HEK293 (cell line): ENCODE data around the gene ATAT1.

ENCODE experiments used
- CTCF ChIA-PET: fragments of 350-600 bp; formaldehyde crosslinking; extraction: SDS; loops from one replicate; lab custom pipeline; 2021; ENCODE audit warnings: antibody characterized with exemption; lab: Yijun Ruan, JAX
- POLR2A ChIA-PET: fragments of 300-600 bp; formaldehyde crosslinking; extraction: SDS; loops from one replicate; lab custom pipeline; 2020; ENCODE audit warnings: antibody characterized with exemption, inconsistent platforms; lab: Yijun Ruan, JAX
- H3K27ac ChIP-seq: fragments of 200-500 bp; sonication (Bioruptor generic); 2 replicates; pipeline ENCODE4 v1.5.1; 2014; ENCODE audit warnings: low read depth, low read length, control low read depth, inconsistent platforms; ENCODE audit errors: extremely low read depth
- H3K36me3 ChIP-seq, 2 experiments: fragments of 200-500 bp in 1 of 2; sonication (Bioruptor generic) in 1 of 2; 1 replicate in 1 of 2; 2 replicates in 1 of 2; pipeline ENCODE4 v1.5.1; 2014 to 2017; ENCODE audit warnings: inconsistent platforms in 2 of 2, low read length in 2 of 2; ENCODE audit not compliant: control insufficient read depth in 2 of 2, insufficient read depth in 1 of 2
- H3K4me1 ChIP-seq: fragments of 200-500 bp; sonication (Bioruptor generic); 2 replicates; pipeline ENCODE4 v1.5.1; 2014; ENCODE audit warnings: mild to moderate bottlenecking, low read length, inconsistent platforms; ENCODE audit not compliant: control insufficient read depth, insufficient read depth
- H3K4me3 ChIP-seq: 2 replicates; pipeline ENCODE4 v1.5.1; 2011; ENCODE audit warnings: low read depth, mild to moderate bottlenecking, control low read depth, low read length, moderate library complexity
- H3K9me3 ChIP-seq: fragments of 200-500 bp; sonication (Bioruptor generic); 2 replicates; pipeline ENCODE4 v1.5.1; 2014; ENCODE audit warnings: low read depth, low read length, inconsistent platforms; ENCODE audit not compliant: control insufficient read depth, insufficient read depth
- HIC1 ChIP-seq: fragments of 450-650 bp; formaldehyde crosslinking; IDR thresholded peaks from 2 replicates; pipeline ENCODE4 v1.5.1; 2016; ENCODE audit warnings: missing biosample characterization, missing genetic modification characterization
- IKZF3 ChIP-seq: fragments of 450-650 bp; IDR thresholded peaks from 2 replicates; pipeline ENCODE4 v1.5.0; 2018; ENCODE audit warnings: missing biosample characterization, mild to moderate bottlenecking, missing genetic modification characterization, moderate library complexity
- KLF10 ChIP-seq: fragments of 450-650 bp; IDR thresholded peaks from 2 replicates; pipeline ENCODE4 v1.5.1; 2018; ENCODE audit warnings: missing biosample characterization, mild to moderate bottlenecking, missing genetic modification characterization
- PRDM2 ChIP-seq: fragments of 450-650 bp; formaldehyde crosslinking; IDR thresholded peaks from 2 replicates; pipeline ENCODE4 v1.5.1; 2016; ENCODE audit warnings: missing biosample characterization, missing genetic modification characterization, borderline replicate concordance
- TCF7L2 ChIP-seq: IDR thresholded peaks from 2 replicates; pipeline ENCODE4 v1.6.1; 2011; ENCODE audit warnings: low read depth, mild to moderate bottlenecking, inconsistent platforms, low read length, moderate library complexity, borderline replicate concordance
- ZBTB8A ChIP-seq: fragments of 450-650 bp; formaldehyde crosslinking; IDR thresholded peaks from 2 replicates; pipeline ENCODE4 v1.5.1; 2016; ENCODE audit warnings: missing biosample characterization, missing genetic modification characterization
- ZNF138 ChIP-seq: fragments of 450-650 bp; formaldehyde crosslinking; IDR thresholded peaks from 2 replicates; pipeline ENCODE4 v1.5.1; 2016; ENCODE audit warnings: missing biosample characterization, missing genetic modification characterization, borderline replicate concordance
- ZNF19 ChIP-seq: fragments of 450-650 bp; formaldehyde crosslinking; IDR thresholded peaks from 2 replicates; pipeline ENCODE4; 2016; ENCODE audit warnings: missing biosample characterization, missing genetic modification characterization, low read depth
- ZNF248 ChIP-seq: fragments of 450-650 bp; formaldehyde crosslinking; IDR thresholded peaks from 2 replicates; pipeline ENCODE4 v1.5.1; 2017; ENCODE audit warnings: missing biosample characterization, missing genetic modification characterization
- ZNF354C ChIP-seq: fragments of 450-650 bp; formaldehyde crosslinking; IDR thresholded peaks from 2 replicates; pipeline ENCODE4 v1.5.1; 2016; ENCODE audit warnings: missing biosample characterization, missing genetic modification characterization, low read depth, borderline replicate concordance
- ZNF391 ChIP-seq: fragments of 450-650 bp; formaldehyde crosslinking; IDR thresholded peaks from 2 replicates; pipeline ENCODE4 v1.5.1; 2016; ENCODE audit warnings: low read depth, missing biosample characterization, missing genetic modification characterization, borderline replicate concordance
- ZNF629 ChIP-seq: fragments of 450-650 bp; formaldehyde crosslinking; IDR thresholded peaks from 2 replicates; pipeline ENCODE4 v1.5.1; 2017; ENCODE audit warnings: missing biosample characterization, missing genetic modification characterization
- ZNF645 ChIP-seq: fragments of 450-650 bp; formaldehyde crosslinking; IDR thresholded peaks from 2 replicates; pipeline ENCODE4; 2016; ENCODE audit warnings: missing biosample characterization, missing genetic modification characterization
- ZNF76 ChIP-seq: fragments of 450-650 bp; formaldehyde crosslinking; IDR thresholded peaks from 2 replicates; pipeline ENCODE4; 2016; ENCODE audit warnings: low read depth, missing biosample characterization, missing genetic modification characterization, borderline replicate concordance
- ZSCAN5A ChIP-seq: fragments of 450-650 bp; formaldehyde crosslinking; IDR thresholded peaks from 2 replicates; pipeline ENCODE4 v1.5.1; 2016; ENCODE audit warnings: missing biosample characterization, missing genetic modification characterization
- TF ChIP-seq, protein P1 (sequence below): fragments of 450-650 bp; formaldehyde crosslinking; optimal IDR thresholded peaks from 2 replicates; pipeline ENCODE3; 2016; ENCODE audit warnings: missing biosample characterization, mild to moderate bottlenecking, missing genetic modification characterization

ATAT1 gene

DNA sequence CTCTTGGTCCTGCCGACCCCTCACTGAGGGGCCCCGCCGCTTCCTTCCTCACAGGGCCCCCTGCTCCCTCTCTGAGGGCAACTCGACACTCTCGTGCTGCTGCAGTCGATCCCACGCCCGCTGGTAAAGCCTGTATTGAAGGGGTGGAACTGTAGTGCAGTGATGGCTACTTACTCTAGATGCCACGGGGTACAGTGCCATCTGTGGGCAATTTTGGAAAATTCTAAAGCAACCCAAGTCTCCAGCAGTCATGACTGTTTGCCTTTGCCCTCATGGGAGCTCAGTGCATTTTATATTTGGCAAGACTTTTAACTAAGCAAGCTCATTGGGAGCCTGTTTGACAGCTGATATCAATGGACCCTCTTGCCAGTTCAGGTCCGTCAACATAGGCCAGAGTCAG lies 13.8 kb downstream of the ATAT1 start (continued):
- TF ChIP-seq, protein P1, sequence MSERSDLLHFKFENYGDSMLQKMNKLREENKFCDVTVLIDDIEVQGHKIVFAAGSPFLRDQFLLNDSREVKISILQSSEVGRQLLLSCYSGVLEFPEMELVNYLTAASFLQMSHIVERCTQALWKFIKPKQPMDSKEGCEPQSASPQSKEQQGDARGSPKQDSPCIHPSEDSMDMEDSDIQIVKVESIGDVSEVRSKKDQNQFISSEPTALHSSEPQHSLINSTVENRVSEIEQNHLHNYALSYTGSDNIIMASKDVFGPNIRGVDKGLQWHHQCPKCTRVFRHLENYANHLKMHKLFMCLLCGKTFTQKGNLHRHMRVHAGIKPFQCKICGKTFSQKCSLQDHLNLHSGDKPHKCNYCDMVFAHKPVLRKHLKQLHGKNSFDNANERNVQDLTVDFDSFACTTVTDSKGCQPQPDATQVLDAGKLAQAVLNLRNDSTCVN (tag by site-specific recombination), result no peak
- TF ChIP-seq ZBTB8A (no peak), ZNF645 (tag by site-specific recombination) (no peak), ZNF629 (tag by site-specific recombination) (no peak)

DNA sequence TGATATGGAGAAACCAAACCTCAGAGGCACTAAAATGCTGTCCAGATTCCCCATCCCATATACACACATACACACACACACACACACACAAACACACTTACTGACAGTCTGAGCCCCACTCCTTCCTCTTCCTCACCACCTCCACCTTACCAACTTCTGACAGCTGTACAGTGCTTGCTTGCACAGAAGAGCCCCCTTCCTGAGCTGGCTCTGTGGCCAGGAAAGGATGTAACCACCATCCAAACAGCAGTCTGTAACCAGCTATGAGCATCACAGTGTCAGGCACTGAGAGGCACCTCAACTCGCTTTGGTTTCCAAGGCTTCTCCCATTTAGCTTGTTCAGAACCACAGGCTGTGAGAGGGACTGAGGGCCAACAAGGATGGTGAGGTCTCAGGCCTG lies 14.4 kb downstream of the ATAT1 start:
- Histone ChIP-seq H3K27ac (no peak overlapping the region), H3K4me3 (no peak overlapping the region), H3K4me1 (peaks cover 3% of the 10 kb centered on the region), H3K36me3 (peaks cover 34 to 70% of the 10 kb centered on the region in 2 experiments; a peak in 2 of 3 replicates), H3K9me3 (no peaks in the 10 kb centered on the region)
- no peak for TF ChIP-seq ZNF248 (tag by site-specific recombination)
- TF ChIP-seq ZNF76 (tag by site-specific recombination), result no peak
- TF ChIP-seq IKZF3 (tag by site-specific recombination), result no peak
- TF ChIP-seq HIC1 (tag by site-specific recombination), result no peak
- no peak for TF ChIP-seq TCF7L2
- no peak for TF ChIP-seq ZNF391 (tag by site-specific recombination)
- no peak for TF ChIP-seq ZSCAN5A
- TF ChIP-seq ZNF138 (tag by site-specific recombination), result no peak
- no peak for TF ChIP-seq KLF10 (tag by site-specific recombination)
- TF ChIP-seq ZNF19 (tag by site-specific recombination), result no peak
- no peak for TF ChIP-seq PRDM2
- no peak for TF ChIP-seq ZNF354C (tag by site-specific recombination)
- ChIA-PET CTCF (interaction anchor here (0.6 to 1.0 kb wide), 3 partner anchors 48 to 157 kb away, joined by 3 to 8 read pairs (median 3); no protein-coding TSS in a partner anchor), POLR2A (interaction anchor here (0.8 to 1.9 kb wide), 4 partner anchors 11 to 90 kb away, joined by 3 to 5 read pairs (median 4); no protein-coding TSS in a partner anchor)
